KG1 (cell line): ENCODE results near the gene ZBTB32.
A peak's percentile ranks its signal among the peaks of the same experiment; 100 is the strongest.

ENCODE experiments used
- DNase-seq: peaks from one replicate; lab custom pipeline; 2025; lab: John Stamatoyannopoulos, UW

ZBTB32 gene

DNA sequence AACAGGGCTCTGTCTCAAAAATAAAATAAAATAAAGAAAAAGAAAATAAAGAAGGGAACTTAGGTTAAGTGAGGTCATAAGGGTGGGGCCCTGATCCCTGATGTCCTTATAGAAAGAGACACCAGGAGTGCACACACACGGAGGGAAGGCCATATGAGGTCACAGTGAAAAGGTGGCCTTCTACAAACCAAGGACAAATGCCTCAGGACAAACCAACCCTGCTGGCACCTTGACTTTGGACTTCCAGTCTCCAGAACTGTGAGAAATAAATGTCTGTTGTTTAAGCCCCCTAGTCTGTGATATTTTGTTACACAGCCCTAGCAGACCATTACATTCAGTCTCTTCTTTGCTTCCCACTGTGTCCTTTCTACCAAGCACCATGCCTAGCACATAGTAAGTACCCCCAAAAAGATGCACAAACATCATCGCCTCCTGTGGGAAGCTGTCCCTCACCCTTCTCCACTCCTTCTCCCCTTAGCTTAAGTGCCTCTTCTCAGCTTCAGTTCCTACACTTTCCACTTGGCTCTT is 8.4 kb upstream of the ZBTB32 start:
- no peak for DNase-seq

DNA sequence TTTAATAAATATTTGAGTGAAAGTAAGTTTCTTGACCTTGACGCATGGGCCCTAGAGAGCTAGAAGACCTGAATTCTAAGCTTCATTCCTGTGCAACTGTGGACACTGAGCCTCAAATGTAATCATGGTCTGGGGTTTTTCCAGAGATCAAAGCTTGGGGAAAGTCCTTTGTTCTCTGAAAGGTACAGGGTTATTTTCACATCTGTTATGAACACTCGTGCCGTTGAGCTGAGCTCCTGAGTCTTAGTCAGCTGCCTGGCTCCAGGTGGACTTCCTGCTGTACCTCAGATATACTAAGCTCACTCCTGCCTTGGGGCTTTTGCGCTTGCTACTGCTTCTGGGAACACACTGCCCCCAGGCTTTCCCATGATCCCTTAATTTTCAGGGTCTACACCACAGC is 7.5 kb upstream of the ZBTB32 start:
- DNase-seq = no peak

GRCh38 chr19:35702223-35703012 is 1.9 kb upstream of the ZBTB32 start:
- peak; percentile 84 for DNase-seq

DNA sequence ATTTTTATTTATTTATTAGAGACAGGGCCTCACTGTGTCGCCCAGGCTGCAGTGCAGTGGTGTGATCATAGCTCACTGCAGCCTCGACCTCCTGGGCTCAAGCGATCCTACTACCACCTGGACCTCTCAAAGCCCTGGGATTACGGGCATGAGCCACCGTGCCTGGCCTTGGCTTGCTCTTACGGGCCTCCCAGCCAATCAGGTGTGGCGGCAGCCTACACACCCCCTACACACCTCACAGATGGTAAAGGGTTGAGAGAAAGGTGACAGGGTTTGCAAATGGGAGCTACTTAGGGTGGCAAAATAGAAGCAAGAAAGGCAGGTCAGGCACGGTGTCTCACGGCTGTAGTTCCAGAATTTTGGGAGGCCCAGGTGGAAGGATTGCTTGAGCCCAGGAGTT is 1.0 kb upstream of the ZBTB32 start:
- DNase-seq = no peak

DNA sequence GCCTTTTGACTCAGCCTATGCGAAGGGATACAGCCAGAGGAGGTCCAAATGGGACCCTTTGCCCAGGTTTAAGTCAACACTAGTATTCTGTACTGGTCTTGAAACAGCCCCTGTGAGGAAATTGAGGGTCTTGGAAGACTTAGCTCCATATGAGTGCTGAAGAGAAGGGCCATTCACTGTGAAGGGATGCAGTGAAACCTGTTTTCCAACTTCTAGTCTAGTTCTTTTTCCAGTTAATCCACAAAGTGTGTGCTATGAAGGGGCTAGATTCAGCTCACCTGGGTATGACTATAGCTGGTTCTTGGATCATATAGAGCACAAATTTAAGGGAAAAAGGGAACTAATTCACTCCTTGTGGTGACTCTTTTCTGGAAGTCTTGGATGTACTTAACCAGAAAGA is 4.0 kb downstream of the ZBTB32 start:
- DNase-seq = no peak

DNA sequence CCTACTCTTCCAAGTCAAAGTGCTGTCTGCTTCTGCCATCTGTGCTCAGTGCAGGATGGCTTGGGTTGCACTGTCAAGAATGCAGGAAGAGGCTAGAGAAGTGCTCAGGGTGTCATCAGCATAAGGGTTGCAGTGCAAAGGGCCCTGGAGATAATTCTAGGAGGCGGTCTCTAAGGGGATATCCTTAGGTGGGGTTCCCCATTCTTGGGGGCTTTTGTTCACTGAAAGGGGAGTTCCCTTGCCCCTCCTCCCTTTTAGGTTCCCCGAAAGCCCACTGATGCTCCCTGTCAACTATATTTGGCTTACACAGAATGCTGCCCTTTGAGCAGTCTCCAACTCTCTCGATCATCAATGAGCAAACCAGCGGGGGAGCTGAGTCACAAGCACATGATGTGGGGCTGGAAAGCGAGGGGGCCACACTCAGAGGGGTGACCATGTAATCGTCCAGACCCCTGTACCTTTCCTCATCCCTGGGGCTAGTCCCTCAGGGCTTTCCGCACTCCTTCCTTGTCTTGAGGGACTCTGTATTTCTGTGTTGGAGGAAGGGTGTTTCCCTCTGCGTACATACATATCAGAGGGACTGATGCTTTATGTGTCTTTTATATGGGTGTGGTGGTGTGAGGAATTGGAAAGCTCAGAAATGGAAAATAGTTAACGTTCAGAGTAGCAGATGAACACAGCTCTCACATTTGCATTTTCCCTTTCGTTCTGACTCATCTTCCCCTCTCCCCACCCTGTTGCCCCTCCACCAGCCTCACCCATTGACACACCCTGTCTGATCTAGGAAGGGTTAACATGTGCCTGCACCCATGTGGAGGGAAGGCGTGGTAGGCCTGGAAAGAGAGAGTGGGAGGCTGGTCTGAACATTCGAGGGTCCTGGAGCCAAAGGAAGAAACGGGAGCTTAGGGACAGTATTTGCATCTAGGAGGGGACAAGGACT is 6.7 kb downstream of the ZBTB32 start:
- no peak for DNase-seq

GRCh38 chr19:35712567-35713505 is 8.5 kb downstream of the ZBTB32 start:
- no peak for DNase-seq

DNA sequence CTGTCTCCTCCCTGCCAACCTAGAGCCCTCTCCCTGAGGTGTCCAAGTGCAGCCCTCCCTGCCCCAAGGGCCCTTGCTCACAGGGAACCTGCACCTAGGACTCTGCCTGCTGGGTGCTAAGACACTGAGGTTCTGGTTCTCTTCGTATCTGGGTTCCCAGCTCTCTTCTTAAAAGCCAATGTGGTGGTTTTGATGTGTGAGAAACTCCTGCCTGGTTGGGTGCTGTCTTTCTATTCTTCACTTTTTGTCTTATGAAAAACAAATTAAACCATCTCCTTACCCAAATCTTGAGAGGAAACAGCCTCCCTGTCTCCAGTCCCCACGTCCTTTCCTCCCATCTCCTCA is 9.1 kb downstream of the ZBTB32 start:
- no peak for DNase-seq

- no peak for DNase-seq
These were observed 9.6 kb downstream of the ZBTB32 start for GRCh38 chr19:35713904-35714495.

DNA sequence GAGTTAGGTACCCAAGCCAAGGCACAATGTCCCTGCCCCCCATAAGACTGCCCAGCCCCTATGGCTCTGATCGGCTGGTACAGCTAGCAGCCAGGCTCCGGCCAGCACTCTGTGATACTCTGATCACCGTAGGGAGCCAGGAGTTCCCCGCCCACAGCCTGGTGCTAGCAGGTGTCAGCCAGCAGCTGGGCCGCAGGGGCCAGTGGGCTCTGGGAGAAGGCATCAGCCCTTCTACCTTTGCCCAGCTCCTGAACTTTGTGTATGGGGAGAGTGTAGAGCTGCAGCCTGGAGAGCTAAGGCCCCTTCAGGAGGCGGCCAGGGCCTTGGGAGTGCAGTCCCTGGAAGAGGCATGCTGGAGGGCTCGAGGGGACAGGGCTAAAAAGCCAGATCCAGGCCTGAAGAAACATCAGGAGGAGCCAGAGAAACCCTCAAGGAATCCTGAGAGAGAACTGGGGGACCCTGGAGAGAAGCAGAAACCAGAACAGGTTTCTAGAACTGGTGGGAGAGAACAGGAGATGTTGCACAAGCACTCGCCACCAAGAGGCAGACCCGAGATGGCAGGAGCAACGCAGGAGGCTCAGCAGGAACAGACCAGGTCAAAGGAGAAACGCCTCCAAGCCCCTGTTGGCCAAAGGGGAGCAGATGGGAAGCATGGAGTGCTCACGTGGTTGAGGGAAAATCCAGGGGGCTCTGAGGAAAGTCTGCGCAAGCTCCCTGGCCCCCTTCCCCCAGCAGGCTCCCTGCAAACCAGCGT is 10.4 kb downstream of the ZBTB32 start:
- DNase-seq = no peak

GRCh38 chr19:35715355-35715809 is 11.0 kb downstream of the ZBTB32 start:
- no peak for DNase-seq

- no peak for DNase-seq
These were observed 11.8 kb downstream of the ZBTB32 start for GRCh38 chr19:35715981-35716800.

DNA sequence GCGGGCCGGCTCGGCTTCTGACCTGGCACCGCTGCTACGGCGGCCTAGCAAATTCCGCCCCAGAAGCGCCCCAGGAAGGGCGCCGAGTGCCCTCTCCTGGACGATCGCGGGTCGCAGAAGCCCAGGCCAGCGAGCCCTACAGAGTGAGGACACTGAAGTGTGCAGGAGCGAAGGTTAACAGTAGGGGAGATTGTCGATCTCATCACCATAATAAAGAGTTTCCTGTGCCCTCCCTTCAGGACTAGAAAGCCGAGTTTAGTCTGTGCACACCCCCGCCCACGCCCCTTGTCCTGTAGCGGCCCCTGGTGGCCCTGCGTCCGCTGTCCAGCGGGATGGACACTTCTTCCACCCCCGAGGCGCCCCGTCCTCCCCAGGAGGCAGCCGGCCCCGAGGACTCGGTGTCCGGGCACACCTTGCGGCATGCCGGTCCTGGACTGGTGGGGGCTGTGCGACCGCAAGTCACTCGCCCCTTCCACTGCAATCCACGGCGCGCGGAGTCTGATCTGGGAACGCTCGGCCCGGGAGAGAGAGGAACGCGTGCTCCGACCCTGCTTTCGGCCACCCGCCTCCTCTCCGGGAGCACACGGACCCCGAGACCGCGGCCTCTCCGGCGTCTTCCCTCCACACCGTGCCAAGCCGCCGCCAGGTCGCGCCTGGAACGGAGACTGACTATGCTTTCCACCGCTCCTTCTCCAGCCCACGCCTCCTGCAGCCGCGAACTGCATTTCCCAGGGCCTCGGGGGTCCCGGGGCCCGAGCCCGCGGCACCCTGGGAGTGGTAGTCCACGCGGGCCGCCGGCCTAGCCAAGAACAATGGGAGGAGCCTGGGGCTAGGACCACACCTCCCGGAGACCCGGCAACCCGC is 12.7 kb downstream of the ZBTB32 start:
- peak; percentile 12 for DNase-seq

- DNase-seq = peak; percentile 82
These were observed 13.4 kb downstream of the ZBTB32 start, which contains the start of gene KMT2B for GRCh38 chr19:35717665-35718344. KMT2B (plus strand) TSS chr19:35718003; CDS start chr19:35718019, 16 bp downstream.

GRCh38 chr19:35718345-35719041 is 14.1 kb downstream of the ZBTB32 start:
- no peak for DNase-seq

GRCh38 chr19:35719402-35720162 is 15.2 kb downstream of the ZBTB32 start:
- DNase-seq = no peak

DNA sequence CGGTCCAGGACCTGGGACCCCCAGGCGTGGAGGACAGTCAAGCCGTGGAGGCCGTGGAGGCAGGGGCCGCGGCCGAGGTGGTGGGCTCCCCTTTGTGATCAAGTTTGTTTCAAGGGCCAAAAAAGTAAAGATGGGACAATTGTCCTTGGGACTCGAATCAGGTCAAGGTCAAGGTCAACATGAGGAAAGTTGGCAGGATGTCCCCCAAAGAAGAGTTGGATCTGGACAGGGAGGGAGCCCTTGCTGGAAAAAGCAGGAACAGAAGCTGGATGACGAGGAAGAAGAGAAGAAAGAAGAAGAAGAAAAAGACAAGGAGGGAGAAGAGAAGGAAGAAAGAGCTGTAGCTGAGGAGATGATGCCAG is 15.8 kb downstream of the ZBTB32 start:
- DNase-seq = no peak
